GM12891 (cell line): ENCODE results near the gene INMT.

Experiments
- DNase-seq: peaks from one replicate; pipeline ENCODE4 v3.0.0; 2011; ENCODE audit warnings: low spot score; ENCODE audit not compliant: insufficient read length
- FAIRE-seq: peaks from 2 replicates; lab custom pipeline; 2011; peaks lifted over from hg19 to GRCh38; lab: Jason Lieb, UNC
- PAX5 ChIP-seq: IDR thresholded peaks from 2 replicates; pipeline ENCODE4 v1.6.1; 2011; ENCODE audit warnings: low read length, moderate library complexity, mild to moderate bottlenecking; ENCODE audit not compliant: insufficient read depth, severe bottlenecking
- POLR2A ChIP-seq: IDR thresholded peaks from 2 replicates; pipeline ENCODE4 v1.6.1; 2011; ENCODE audit warnings: low read depth, low read length, control low read depth
- POLR2AphosphoS5 ChIP-seq: IDR thresholded peaks from 2 replicates; pipeline ENCODE4 v1.6.1; 2011; ENCODE audit warnings: low read depth, low read length, control low read depth
- POU2F2 ChIP-seq: IDR thresholded peaks from 2 replicates; pipeline ENCODE4 v1.6.1; 2011; ENCODE audit warnings: low read depth, mild to moderate bottlenecking, control low read depth, low read length, moderate library complexity
- SPI1 ChIP-seq: IDR thresholded peaks from 2 replicates; pipeline ENCODE4 v1.6.1; 2011; ENCODE audit warnings: low read depth, low read length, control low read depth
- TAF1 ChIP-seq: IDR thresholded peaks from 2 replicates; pipeline ENCODE4 v1.6.1; 2011; ENCODE audit warnings: low read depth, low read length, control low read depth

Gene INMT

DNA sequence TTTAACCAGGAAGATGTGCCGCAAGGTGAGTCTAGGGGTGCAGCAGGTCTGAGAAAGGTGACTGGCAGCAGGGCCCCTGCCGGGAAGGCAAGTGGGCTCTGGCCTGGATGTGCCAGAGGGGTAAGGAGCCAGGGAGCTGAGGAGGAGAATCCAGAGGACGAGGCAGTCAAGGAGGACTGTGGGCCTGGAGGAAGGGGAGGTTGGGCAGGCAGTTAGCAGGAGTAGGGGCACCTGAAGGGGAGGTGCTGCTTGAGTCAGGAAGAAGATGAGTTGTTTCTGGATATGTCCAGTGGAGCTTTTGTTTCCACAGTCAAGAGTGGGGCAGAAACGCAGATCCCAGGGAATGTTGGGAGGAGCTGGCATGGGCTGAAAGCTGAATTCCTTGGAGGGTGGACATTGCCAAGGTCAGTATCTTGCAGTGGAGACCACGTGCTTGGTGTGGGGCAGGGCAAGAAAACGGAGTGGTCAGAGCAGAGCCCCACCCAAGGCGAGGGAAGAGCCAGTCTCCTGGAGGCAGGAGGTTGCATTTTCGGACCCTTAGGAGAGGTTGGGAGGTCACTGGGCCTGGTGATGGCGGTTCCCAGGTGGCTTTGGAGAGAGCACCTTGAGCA lies 53.3 kb downstream of the INMT start:
- no peak for FAIRE-seq
- TF ChIP-seq PAX5: no peak
- TF ChIP-seq POLR2A: no peak
- TF ChIP-seq SPI1: no peak
- TF ChIP-seq POU2F2: no peak
- no peak for TF ChIP-seq TAF1
- TF ChIP-seq POLR2AphosphoS5: no peak
- no peak for DNase-seq

DNA sequence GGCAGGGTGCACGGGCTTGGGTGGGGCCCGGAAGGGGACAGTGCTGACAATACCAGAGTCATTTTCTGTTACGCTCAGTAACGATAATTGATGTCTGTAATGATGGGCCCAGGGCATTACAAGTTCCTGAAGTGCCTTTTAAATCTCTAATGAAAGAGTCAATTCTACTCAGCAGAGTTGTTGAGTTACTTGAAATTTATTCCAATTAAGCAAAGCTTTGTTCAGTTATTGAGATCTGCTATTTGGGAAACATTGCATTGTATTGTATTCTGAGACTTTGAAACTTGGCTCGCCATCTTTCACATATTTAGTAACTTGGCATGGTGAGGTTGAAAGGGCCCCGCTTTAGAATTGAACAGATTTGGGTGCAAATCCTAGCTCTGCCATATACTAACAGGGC lies 54.0 kb downstream of the INMT start:
- no peak for DNase-seq
- FAIRE-seq: no peak
- no peak for TF ChIP-seq POLR2A
- TF ChIP-seq POU2F2: no peak
- TF ChIP-seq SPI1: no peak
- TF ChIP-seq POLR2AphosphoS5: no peak
- TF ChIP-seq TAF1: no peak
- TF ChIP-seq PAX5: no peak
